OCI-LY3 (cell line): ENCODE measurements around the gene KYAT1.

Experiments used
- H2AFZ ChIP-seq: fragments of 200-600, 300-600 bp; shearing (Covaris generic); 2 replicates; pipeline ENCODE4 v1.6.0; 2014; ENCODE audit warnings: antibody characterized with exemption, low read depth, low read length
- H3K27ac ChIP-seq: fragments of 200-600, 300-600 bp; sonication (generic); 2 replicates; pipeline ENCODE4 v1.5.1; 2014; ENCODE audit warnings: mild to moderate bottlenecking, low read length, moderate library complexity, mixed read lengths
- H3K27me3 ChIP-seq: fragments of 200-600, 300-600 bp; sonication (generic); 2 replicates; pipeline ENCODE4 v1.6.1; 2014; ENCODE audit warnings: low read depth, low read length, mixed read lengths
- H3K36me3 ChIP-seq: fragments of 200-600, 300-600 bp; sonication (generic); replicated peaks from 2 replicates; pipeline ENCODE3; 2014; ENCODE audit warnings: low read depth, low read length, mixed read lengths
- H3K4me1 ChIP-seq: fragments of 300-600, 200-600 bp; sonication (generic); 2 replicates; pipeline ENCODE4 v1.6.1; 2014; ENCODE audit warnings: low read length, mixed read lengths
- H3K4me2 ChIP-seq: fragments of 200-600, 300-600 bp; sonication (generic); 2 replicates; pipeline ENCODE4 v1.6.1; 2014; ENCODE audit warnings: low read length, mixed read lengths
- H3K4me3 ChIP-seq: fragments of 300-600, 200-600 bp; sonication (generic); 2 replicates; pipeline ENCODE4 v1.5.1; 2014; ENCODE audit warnings: antibody characterized with exemption, mild to moderate bottlenecking, low read length, moderate library complexity
- H3K79me2 ChIP-seq: fragments of 300-600, 200-600 bp; shearing (Covaris generic); 2 replicates; pipeline ENCODE4 v1.6.1; 2014; ENCODE audit warnings: mild to moderate bottlenecking, low read length, mixed read lengths
- H3K9ac ChIP-seq: fragments of 300-600, 200-600 bp; shearing (Covaris generic); 2 replicates; pipeline ENCODE4 v1.6.0; 2014; ENCODE audit warnings: mild to moderate bottlenecking, low read length, moderate library complexity
- H3K9me3 ChIP-seq: fragments of 200-600, 300-600 bp; shearing (Covaris generic); 2 replicates; pipeline ENCODE4 v1.6.1; 2014; ENCODE audit warnings: low read length, mixed read lengths; ENCODE audit not compliant: insufficient read depth
- H4K20me1 ChIP-seq: fragments of 200-600, 300-600 bp; sonication (generic); 2 replicates; pipeline ENCODE4 v1.6.1; 2016; ENCODE audit warnings: low read length, mixed read lengths; ENCODE audit not compliant: insufficient read depth
- CTCF ChIP-seq: fragments of 200-600, 300-600 bp; sonication (generic); IDR thresholded peaks from 2 replicates; pipeline ENCODE4 v1.5.1; 2014; ENCODE audit warnings: antibody characterized with exemption, low read length, low read depth
- EZH2phosphoT487 ChIP-seq: fragments of 200-600 bp; shearing (Covaris generic); IDR thresholded peaks from 2 replicates; pipeline ENCODE4 v1.6.1; 2018; ENCODE audit warnings: antibody characterized with exemption, mixed run types, low read depth

The KYAT1 gene

GRCh38 chr9:128906741-128907140 lies 25.0 kb upstream of the KYAT1 start:
- TF ChIP-seq CTCF (no peak), EZH2phosphoT487 (no peak)
- Histone ChIP-seq H3K27me3 (no peaks in the 10 kb centered on the region), H4K20me1 (peaks cover 11% of the 10 kb centered on the region), H3K9me3 (no peaks in the 10 kb centered on the region), H3K4me1 (peaks cover 9% of the 10 kb centered on the region; the same call in 1 of the 2 replicates), H3K79me2 (no peaks in the 10 kb centered on the region; the same call in 1 of the 2 replicates), H3K27ac (no peak overlapping the region), H3K4me2 (no peak overlapping the region), H3K36me3 (peaks cover 20% of the 10 kb centered on the region), H3K4me3 (no peak overlapping the region), H2AFZ (no peak overlapping the region), H3K9ac (no peak overlapping the region)

GRCh38 chr9:128905964-128906363 lies 24.2 kb upstream of the KYAT1 start:
- no peak overlapping the region for H3K4me3 ChIP-seq
- no peaks in the 10 kb centered on the region for H3K9me3 ChIP-seq
- H3K4me1 ChIP-seq = peaks cover 11% of the 10 kb centered on the region; the same call in 1 of the 2 replicates
- H3K79me2 ChIP-seq = no peaks in the 10 kb centered on the region
- no peak overlapping the region for H2AFZ ChIP-seq
- peaks cover 5% of the 10 kb centered on the region; the same call in 1 of the 2 replicates for H4K20me1 ChIP-seq
- no peak overlapping the region for H3K27ac ChIP-seq
- TF ChIP-seq CTCF = no peak
- no peak for TF ChIP-seq EZH2phosphoT487
- no peaks in the 10 kb centered on the region for H3K27me3 ChIP-seq
- no peak overlapping the region for H3K4me2 ChIP-seq
- no peak overlapping the region for H3K9ac ChIP-seq
- H3K36me3 ChIP-seq = peaks cover 21% of the 10 kb centered on the region

DNA sequence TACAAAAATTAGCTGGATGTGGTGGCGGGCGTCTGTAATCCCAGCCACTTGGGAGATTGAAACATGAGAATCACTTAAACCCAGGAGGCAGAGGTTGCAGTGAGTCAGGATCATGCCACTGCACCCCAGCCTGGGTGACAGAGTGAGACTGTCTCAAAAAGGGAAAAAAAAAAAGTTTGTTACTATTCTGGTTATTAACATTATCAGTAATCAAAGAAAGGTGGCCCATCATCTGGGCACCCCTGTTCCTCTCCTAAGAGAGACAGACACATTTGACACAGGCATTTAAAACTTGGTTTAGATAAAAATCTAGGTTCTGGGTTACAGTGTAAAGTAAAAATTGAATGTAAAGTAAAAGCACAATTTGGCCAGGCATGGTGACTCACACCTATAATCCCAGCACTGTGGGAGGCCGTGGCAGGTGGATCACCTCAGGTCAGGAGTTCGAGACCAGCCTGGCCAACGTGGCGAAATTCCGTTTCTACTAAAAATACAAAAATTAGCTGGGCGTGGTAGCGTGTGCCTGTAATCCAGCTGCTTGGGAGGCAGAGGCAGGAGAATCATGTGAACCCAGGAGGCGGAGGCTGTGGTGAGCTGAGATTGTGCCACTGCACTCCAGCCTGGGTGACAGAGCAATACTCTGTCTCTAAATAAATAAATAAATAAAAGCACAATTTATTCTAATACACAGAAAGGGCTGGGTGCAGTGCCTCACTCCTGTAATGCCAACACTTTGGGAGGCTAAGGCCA lies 22.3 kb upstream of the KYAT1 start:
- Histone ChIP-seq H3K4me3 (no peak overlapping the region), H3K36me3 (peaks cover 14% of the 10 kb centered on the region), H3K27me3 (no peaks in the 10 kb centered on the region), H3K9me3 (no peaks in the 10 kb centered on the region), H3K4me2 (no peak overlapping the region), H3K27ac (no peak overlapping the region), H3K4me1 (peaks cover 17% of the 10 kb centered on the region; the same call in 1 of the 2 replicates), H3K9ac (no peak overlapping the region), H2AFZ (no peak overlapping the region), H3K79me2 (no peaks in the 10 kb centered on the region), H4K20me1 (no peaks in the 10 kb centered on the region)
- TF ChIP-seq EZH2phosphoT487 = no peak
- TF ChIP-seq CTCF = no peak

DNA sequence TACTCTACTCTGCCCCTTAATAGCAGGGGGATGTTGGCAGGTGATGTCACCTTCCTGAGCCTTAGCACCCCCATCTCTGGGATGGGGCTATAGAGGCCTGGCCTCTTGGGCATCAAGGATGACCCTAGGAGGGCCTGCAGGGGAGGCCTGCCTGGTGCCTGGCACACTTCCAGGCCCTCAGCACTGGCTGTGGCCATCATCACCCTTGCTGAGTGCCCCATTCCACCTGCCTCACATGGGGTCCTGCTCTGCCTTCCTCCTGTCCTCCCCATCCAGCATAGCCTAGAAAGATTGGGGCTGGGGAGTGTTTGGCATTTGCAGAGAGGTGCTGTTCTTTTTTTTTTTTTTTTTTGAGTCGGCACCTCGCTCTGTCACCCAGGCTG lies 21.3 kb upstream of the KYAT1 start:
- Histone ChIP-seq H3K27me3 (no peaks in the 10 kb centered on the region), H3K4me2 (no peak overlapping the region), H3K4me3 (no peak overlapping the region), H3K9ac (no peak overlapping the region), H3K4me1 (peaks cover 17% of the 10 kb centered on the region; the same call in 1 of the 2 replicates), H3K9me3 (no peaks in the 10 kb centered on the region), H2AFZ (no peak overlapping the region), H3K27ac (no peak overlapping the region), H4K20me1 (no peaks in the 10 kb centered on the region), H3K36me3 (peaks cover 7% of the 10 kb centered on the region), H3K79me2 (no peaks in the 10 kb centered on the region)
- no peak for TF ChIP-seq EZH2phosphoT487
- no peak for TF ChIP-seq CTCF
